Panc1 (cell line): ENCODE results near the gene DHRS2. TPM values are rescaled to one million over a fixed set of nuclear protein-coding genes. Genes with fewer than 3 reads are reported as not detected.

Experiments
- ATAC-seq: fragments of 200-7000 bp; cut with Tn5 transposase; 2 replicates; pipeline ENCODE4 v1.9.1; 2020; ENCODE audit warnings: mild to moderate bottlenecking, moderate library complexity
- BruUV-seq: library from RNA; stranded (reverse); fragments of 400-500 nt; replicated peaks from 2 replicates; lab custom pipeline; 2021; lab: Mats Ljungman, UMichigan
- CTCF ChIA-PET: fragments of 300-600 bp; sonication (Branson Sonifier 250); formaldehyde crosslinking; loops from one replicate; lab custom pipeline; 2022; ENCODE audit warnings: antibody characterized with exemption; lab: Charles Lee
- POLR2A ChIA-PET: fragments of 300-600 bp; sonication (Branson Sonifier 250); formaldehyde crosslinking; loops from one replicate; lab custom pipeline; 2022; ENCODE audit warnings: antibody characterized with exemption; lab: Charles Lee
- DNase-seq: peaks from one replicate; pipeline ENCODE4 v3.0.0-alpha.2; 2010; ENCODE audit warnings: low read depth, low spot score
- H3K27ac ChIP-seq: 2 replicates; pipeline ENCODE4 v1.5.1; 2011; ENCODE audit warnings: mild to moderate bottlenecking, low read length, inconsistent platforms
- H3K27me3 ChIP-seq: fragments of 200-500 bp; sonication (Bioruptor generic); 2 replicates; pipeline ENCODE4 v1.6.0; 2014; ENCODE audit warnings: low read length, inconsistent platforms; ENCODE audit not compliant: control insufficient read depth, insufficient read depth
- H3K36me3 ChIP-seq: fragments of 200-500 bp; sonication (Bioruptor generic); 2 replicates; pipeline ENCODE4 v1.5.1; 2014; ENCODE audit warnings: inconsistent platforms, mild to moderate bottlenecking, low read length, moderate library complexity; ENCODE audit not compliant: control insufficient read depth, insufficient read depth
- H3K4me1 ChIP-seq: 2 replicates; pipeline ENCODE4 v1.5.1; 2011; ENCODE audit warnings: inconsistent platforms, mild to moderate bottlenecking, low read length, moderate library complexity; ENCODE audit not compliant: control insufficient read depth, insufficient read depth
- H3K4me3 ChIP-seq, 2 experiments: 2 replicates each; pipeline ENCODE4 v1.5.1; 2011 to 2012; ENCODE audit warnings: low read depth in 2 of 2, low read length in 2 of 2, mild to moderate bottlenecking in 2 of 2, inconsistent platforms in 1 of 2, moderate library complexity in 1 of 2
- H3K9me3 ChIP-seq: fragments of 200-500 bp; sonication (Bioruptor generic); 2 replicates; pipeline ENCODE4 v1.5.1; 2014; ENCODE audit warnings: low read depth, mild to moderate bottlenecking, inconsistent platforms, low read length, moderate library complexity; ENCODE audit not compliant: control insufficient read depth, insufficient read depth
- CTCF ChIP-seq: fragments of 450-650 bp; IDR thresholded peaks from 2 replicates; pipeline ENCODE4 v1.5.1; 2017; ENCODE audit warnings: mild to moderate bottlenecking
- POLR2AphosphoS5 ChIP-seq: IDR thresholded peaks from 2 replicates; pipeline ENCODE4 v1.6.1; 2012; ENCODE audit warnings: mild to moderate bottlenecking, low read depth, low read length, moderate library complexity
- REST ChIP-seq, 2 experiments: IDR thresholded peaks; 2 replicates each; pipeline ENCODE4 v1.6.1; 2011 to 2012; ENCODE audit warnings: low read depth in 2 of 2, control low read depth in 1 of 2, low read length in 1 of 2, mild to moderate bottlenecking in 1 of 2, moderate library complexity in 1 of 2; ENCODE audit not compliant: insufficient read depth in 1 of 2
- SIN3A ChIP-seq: IDR thresholded peaks from 2 replicates; pipeline ENCODE4 v1.6.1; 2012; ENCODE audit warnings: low read depth, mild to moderate bottlenecking, low read length, moderate library complexity, borderline replicate concordance; ENCODE audit not compliant: insufficient read depth
- TCF7L2 ChIP-seq: IDR thresholded peaks from 2 replicates; pipeline ENCODE4 v1.6.1; 2011; ENCODE audit warnings: mild to moderate bottlenecking, low read depth, low read length, inconsistent platforms
- in situ Hi-C: cut with HindIII; loops from 2 replicates; pipeline ENCODE4 v1.10.0; 2016; ENCODE audit warnings: low sequenced_read_pairs, low pct_unique_long_range_greater_than_20kb
- intact Hi-C: fragments of 100-400 bp; cut with micrococcal nuclease; formaldehyde crosslinking; loops from one replicate; pipeline ENCODE4 v1.10.0; 2022; ENCODE audit not compliant: unreplicated experiment
- total RNA-seq: library from RNA; stranded (reverse); gene quantifications from one replicate; pipeline ENCODE4 v1.2.1, GENCODE V29; 2021; ENCODE audit not compliant: unreplicated experiment

DHRS2 gene
- total RNA-seq, 1 experiment from 2014 or later, result 1.0 TPM

- in situ Hi-C loops (no loop called here), intact Hi-C loops (no loop called here)
- ChIA-PET POLR2A (no interaction called here), CTCF (no interaction called here)
- DNase-seq (no peak), ATAC-seq (no peak)
- Histone ChIP-seq H3K27me3 (peaks cover 1% of the 10 kb centered on the region), H3K9me3 (no peaks in the 10 kb centered on the region), H3K36me3 (no peaks in the 10 kb centered on the region), H3K4me1 (no peaks in the 10 kb centered on the region), H3K27ac (no peak overlapping the region), H3K4me3 (no peak overlapping the region)
- no peak for TF ChIP-seq SIN3A
- no peak for TF ChIP-seq REST (IDR thresholded peaks at IDR 0.05; ENCODE audit: insufficient read depth in 1 of 2, low read depth in 2 of 2, low read length in 1 of 2)
- TF ChIP-seq POLR2AphosphoS5, result no peak
- no peak for TF ChIP-seq TCF7L2
- TF ChIP-seq CTCF, result no peak
- no TSS peak for BruUV-seq
Measured at GRCh38 chr14:23618415-23618988, 17.7 kb upstream of the DHRS2 start.

GRCh38 chr14:23620177-23620702, 15.9 kb upstream of the DHRS2 start:
- in situ Hi-C loops (no loop called here), intact Hi-C loops (no loop called here)
- Histone ChIP-seq H3K4me3 (no peak overlapping the region), H3K36me3 (no peaks in the 10 kb centered on the region), H3K4me1 (no peaks in the 10 kb centered on the region), H3K27me3 (no peaks in the 10 kb centered on the region), H3K27ac (no peak overlapping the region), H3K9me3 (peaks cover 9% of the 10 kb centered on the region; the same call in 1 of the 2 replicates)
- ChIA-PET CTCF (no interaction called here), POLR2A (no interaction called here)
- DNase-seq (no peak), ATAC-seq (no peak)
- TF ChIP-seq REST (IDR thresholded peaks at IDR 0.05; ENCODE audit: insufficient read depth in 1 of 2, low read depth in 2 of 2, low read length in 1 of 2) (no peak), CTCF (no peak), TCF7L2 (no peak), SIN3A (no peak), POLR2AphosphoS5 (no peak)
- no TSS peak for BruUV-seq
